Smooth muscle cell (in vitro differentiated cells): Measurements from ENCODE around the gene OVOL2. TPM values are rescaled to one million over a fixed set of nuclear protein-coding genes. Genes with fewer than 3 reads are reported as not detected.

Source experiments
- DNase-seq: peaks from one replicate; lab custom pipeline; 2025; ENCODE audit not compliant: unreplicated experiment; lab: John Stamatoyannopoulos, UW
- H2AFZ ChIP-seq: fragments of 200-600 bp; sonication (generic); 2 replicates; pipeline ENCODE4 v1.6.0; 2016; ENCODE audit warnings: antibody characterized with exemption, low read depth, mild to moderate bottlenecking
- H3F3A ChIP-seq: fragments of 200-600 bp; sonication (generic); 2 replicates; pipeline ENCODE4 v1.6.0; 2017; ENCODE audit warnings: antibody characterized with exemption, low read depth
- H3K27ac ChIP-seq: fragments of 200-600 bp; sonication (generic); 2 replicates; pipeline ENCODE4 v1.5.1; 2016; ENCODE audit warnings: low read depth, mild to moderate bottlenecking
- H3K27me3 ChIP-seq: fragments of 200-600 bp; sonication (generic); 2 replicates; pipeline ENCODE4 v1.6.1; 2016; ENCODE audit warnings: low read depth, mild to moderate bottlenecking
- H3K36me3 ChIP-seq: fragments of 200-600 bp; sonication (generic); 2 replicates; pipeline ENCODE4 v1.5.1; 2016; ENCODE audit warnings: low read depth
- H3K4me1 ChIP-seq: fragments of 200-600 bp; sonication (generic); 2 replicates; pipeline ENCODE4 v1.5.1; 2016; ENCODE audit warnings: low read depth
- H3K4me2 ChIP-seq: fragments of 200-600 bp; sonication (generic); 2 replicates; pipeline ENCODE4 v1.6.0; 2016; ENCODE audit warnings: mild to moderate bottlenecking
- H3K4me3 ChIP-seq: fragments of 200-600 bp; sonication (generic); 2 replicates; pipeline ENCODE4 v1.5.1; 2016; ENCODE audit warnings: mild to moderate bottlenecking
- H3K79me2 ChIP-seq: fragments of 200-600 bp; sonication (generic); 2 replicates; pipeline ENCODE4 v1.6.0; 2016; ENCODE audit warnings: low read depth, mild to moderate bottlenecking
- H3K9ac ChIP-seq: fragments of 200-600 bp; sonication (generic); 2 replicates; pipeline ENCODE4 v1.6.0; 2016; ENCODE audit warnings: low read depth
- H3K9me3 ChIP-seq: fragments of 200-600 bp; sonication (generic); replicated peaks from 2 replicates; pipeline ENCODE4 v1.5.1; 2016; ENCODE audit warnings: low read depth
- H4K20me1 ChIP-seq: fragments of 200-600 bp; sonication (generic); 2 replicates; pipeline ENCODE4 v1.6.0; 2016; ENCODE audit warnings: low read depth
- WGBS: methylation state at CpG from one replicate; pipeline ENCODE4 v1.1.7; 2016; ENCODE audit warnings: low lambda C conversion rate; 5-methylcytosine and 5-hydroxymethylcytosine counted together
- polyA plus RNA-seq: library from polyadenylated mRNA; unstranded; fragments of >200 nt; fragmentation: Nextera tagmentation; extraction: Ambion mirVana; gene quantifications from 2 replicates; pipeline ENCODE4 v1.2.1, GENCODE V29; 2016
- small RNA-seq: library from RNA; depleted of rRNA; stranded (forward); fragments of <200 nt; gene quantifications from one replicate; pipeline ENCODE3, GENCODE V24; 2014
- total RNA-seq: library from RNA; depleted of rRNA; stranded (reverse); fragments of >200 nt; gene quantifications from 2 replicates; pipeline ENCODE4 v1.2.3, GENCODE V29; 2014
- TF ChIP-seq, protein P1 (sequence below): fragments of 200-600 bp; sonication (generic); IDR thresholded peaks from 2 replicates; pipeline ENCODE4 v1.5.1; 2017; ENCODE audit warnings: borderline replicate concordance, mild to moderate bottlenecking, antibody characterized with exemption; ENCODE audit not compliant: insufficient read depth, poor library complexity, severe bottlenecking

The OVOL2 gene
- total and polyA plus RNA-seq, 2 experiments from 2014 or later, result 1.1 TPM; not detected in 1

DNA sequence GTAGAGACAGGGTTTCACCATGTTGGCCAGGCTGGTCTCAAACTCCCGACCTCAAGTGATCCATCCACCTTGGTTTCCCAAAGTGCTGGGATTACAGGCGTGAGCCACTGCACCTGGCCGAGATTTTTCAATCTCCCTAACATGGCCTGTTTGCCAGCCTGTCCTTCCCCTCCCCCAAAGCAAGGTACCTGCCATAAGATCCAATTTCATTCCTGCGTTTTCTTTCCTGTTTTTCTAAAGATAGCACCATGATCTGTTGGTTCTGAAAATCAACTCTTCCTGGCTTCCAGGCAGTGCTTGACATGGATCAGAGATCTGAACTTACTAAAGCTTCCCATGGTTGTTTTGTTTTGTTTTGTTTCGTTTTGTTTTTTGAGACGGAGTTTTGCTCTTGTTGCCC is 81.4 kb downstream of the OVOL2 start:
- Histone ChIP-seq H3F3A (no peaks in the 10 kb centered on the region), H3K4me3 (no peak overlapping the region), H3K9me3 (no peaks in the 10 kb centered on the region), H3K9ac (no peak overlapping the region), H2AFZ (no peak overlapping the region), H3K4me2 (no peak overlapping the region), H3K27me3 (no peaks in the 10 kb centered on the region), H3K4me1 (peaks cover 22% of the 10 kb centered on the region), H4K20me1 (no peaks in the 10 kb centered on the region), H3K79me2 (peaks cover 40% of the 10 kb centered on the region), H3K36me3 (no peaks in the 10 kb centered on the region), H3K27ac (no peak overlapping the region)
- TF ChIP-seq, protein P1, sequence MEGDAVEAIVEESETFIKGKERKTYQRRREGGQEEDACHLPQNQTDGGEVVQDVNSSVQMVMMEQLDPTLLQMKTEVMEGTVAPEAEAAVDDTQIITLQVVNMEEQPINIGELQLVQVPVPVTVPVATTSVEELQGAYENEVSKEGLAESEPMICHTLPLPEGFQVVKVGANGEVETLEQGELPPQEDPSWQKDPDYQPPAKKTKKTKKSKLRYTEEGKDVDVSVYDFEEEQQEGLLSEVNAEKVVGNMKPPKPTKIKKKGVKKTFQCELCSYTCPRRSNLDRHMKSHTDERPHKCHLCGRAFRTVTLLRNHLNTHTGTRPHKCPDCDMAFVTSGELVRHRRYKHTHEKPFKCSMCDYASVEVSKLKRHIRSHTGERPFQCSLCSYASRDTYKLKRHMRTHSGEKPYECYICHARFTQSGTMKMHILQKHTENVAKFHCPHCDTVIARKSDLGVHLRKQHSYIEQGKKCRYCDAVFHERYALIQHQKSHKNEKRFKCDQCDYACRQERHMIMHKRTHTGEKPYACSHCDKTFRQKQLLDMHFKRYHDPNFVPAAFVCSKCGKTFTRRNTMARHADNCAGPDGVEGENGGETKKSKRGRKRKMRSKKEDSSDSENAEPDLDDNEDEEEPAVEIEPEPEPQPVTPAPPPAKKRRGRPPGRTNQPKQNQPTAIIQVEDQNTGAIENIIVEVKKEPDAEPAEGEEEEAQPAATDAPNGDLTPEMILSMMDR, result no peak
- 98% methylated on average over 6 of the region's 6 CpGs for WGBS
- DNase-seq, result no peak

Small RNAs within 50 kb of the gene (small RNA-seq; reads per million reads assigned to genes)
- gene RNU7-137P, result not detected

Other genes starting within 250 kb of the OVOL2 start
- 92.3 and 100 TPM in 2 replicates for gene SNX5, start 89.1 kb downstream of the OVOL2 start, total RNA-seq
- gene SNX5, start 89.1 kb downstream of the OVOL2 start, polyA plus RNA-seq, result 46.3 and 49.8 TPM in 2 replicates
- 16.0 and 18.3 TPM in 2 replicates for gene MGME1, start 88.9 kb downstream of the OVOL2 start, total RNA-seq
- 15.7 and 20.6 TPM in 2 replicates for gene MGME1, start 88.9 kb downstream of the OVOL2 start, polyA plus RNA-seq
- gene KAT14, start 79.9 kb upstream of the OVOL2 start, total RNA-seq, result 7.1 and 14.7 TPM in 2 replicates
- gene KAT14, start 79.9 kb upstream of the OVOL2 start, polyA plus RNA-seq, result 7.0 and 7.9 TPM in 2 replicates
- gene PET117, start 79.9 kb upstream of the OVOL2 start, total RNA-seq, result 5.5 and 9.6 TPM in 2 replicates
- gene PET117, start 79.9 kb upstream of the OVOL2 start, polyA plus RNA-seq, result 8.6 and 10.1 TPM in 2 replicates
- gene ZNF133, start 230.6 kb upstream of the OVOL2 start, total RNA-seq, result 12.5 and 22.2 TPM in 2 replicates
- 14.1 and 22.4 TPM in 2 replicates for gene ZNF133, start 230.6 kb upstream of the OVOL2 start, polyA plus RNA-seq